Measurements from ENCODE around the gene SPAG6. TPM values are rescaled to one million over a fixed set of nuclear protein-coding genes. Genes with fewer than 3 reads are reported as not detected.

The SPAG6 gene
- total and polyA plus RNA-seq, 10 donors, result 0.11 TPM; not detected in 9

DNA sequence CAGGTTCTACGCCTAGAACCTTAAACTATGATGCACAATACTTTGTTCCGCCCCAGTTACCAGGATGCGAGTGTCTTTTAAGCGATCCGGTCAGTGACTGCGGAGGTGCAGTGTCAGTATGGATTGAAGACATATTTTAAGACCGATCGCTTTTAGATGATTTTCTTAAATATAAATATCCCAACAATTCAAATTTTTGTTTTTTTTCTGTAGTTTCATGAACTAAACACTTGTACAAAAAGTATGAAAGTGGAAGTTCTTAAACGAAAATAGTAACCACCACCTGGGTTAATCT lies 28.3 kb upstream of the SPAG6 start:
- Histone ChIP-seq H3K36me3 (no peaks in the 10 kb centered on the region), H3K4me1 (peaks cover 21 to 53% (median 43%) of the 10 kb centered on the region in 6 donors), H3K9me3 (no peaks in the 10 kb centered on the region), H3K27me3 (replicated peaks in 1 of 7) (peaks cover 0 to 7% (median 0%) of the 10 kb centered on the region in 7 donors), H3K4me3 (peak overlapping the region; percentile 74 to 95 (median 83)), H3K27ac (peak overlapping the region; percentile 76 to 96 (median 94))
- intact Hi-C loops (cut with DNase I; ENCODE audit: low total_unique reads), result loop anchor here (10.0 kb wide), 1 partner anchor 62 kb away; no protein-coding TSS in a partner anchor
- DNase-seq, result no peak
- TF ChIP-seq POLR2AphosphoS5 (IDR thresholded peaks at IDR 0.05) (no peak), POLR2A (IDR thresholded peaks at IDR 0.05) (no peak)
- TF ChIP-seq, protein P1, sequence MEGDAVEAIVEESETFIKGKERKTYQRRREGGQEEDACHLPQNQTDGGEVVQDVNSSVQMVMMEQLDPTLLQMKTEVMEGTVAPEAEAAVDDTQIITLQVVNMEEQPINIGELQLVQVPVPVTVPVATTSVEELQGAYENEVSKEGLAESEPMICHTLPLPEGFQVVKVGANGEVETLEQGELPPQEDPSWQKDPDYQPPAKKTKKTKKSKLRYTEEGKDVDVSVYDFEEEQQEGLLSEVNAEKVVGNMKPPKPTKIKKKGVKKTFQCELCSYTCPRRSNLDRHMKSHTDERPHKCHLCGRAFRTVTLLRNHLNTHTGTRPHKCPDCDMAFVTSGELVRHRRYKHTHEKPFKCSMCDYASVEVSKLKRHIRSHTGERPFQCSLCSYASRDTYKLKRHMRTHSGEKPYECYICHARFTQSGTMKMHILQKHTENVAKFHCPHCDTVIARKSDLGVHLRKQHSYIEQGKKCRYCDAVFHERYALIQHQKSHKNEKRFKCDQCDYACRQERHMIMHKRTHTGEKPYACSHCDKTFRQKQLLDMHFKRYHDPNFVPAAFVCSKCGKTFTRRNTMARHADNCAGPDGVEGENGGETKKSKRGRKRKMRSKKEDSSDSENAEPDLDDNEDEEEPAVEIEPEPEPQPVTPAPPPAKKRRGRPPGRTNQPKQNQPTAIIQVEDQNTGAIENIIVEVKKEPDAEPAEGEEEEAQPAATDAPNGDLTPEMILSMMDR (IDR thresholded peaks at IDR 0.05 in 8 of 11, conservative IDR thresholded peaks at IDR 0.05 in 3 of 11), result no peak
- WGBS, 5 donors, result 7 to 14% (median 13%) methylated on average over 9 of the region's 9 CpGs

DNA sequence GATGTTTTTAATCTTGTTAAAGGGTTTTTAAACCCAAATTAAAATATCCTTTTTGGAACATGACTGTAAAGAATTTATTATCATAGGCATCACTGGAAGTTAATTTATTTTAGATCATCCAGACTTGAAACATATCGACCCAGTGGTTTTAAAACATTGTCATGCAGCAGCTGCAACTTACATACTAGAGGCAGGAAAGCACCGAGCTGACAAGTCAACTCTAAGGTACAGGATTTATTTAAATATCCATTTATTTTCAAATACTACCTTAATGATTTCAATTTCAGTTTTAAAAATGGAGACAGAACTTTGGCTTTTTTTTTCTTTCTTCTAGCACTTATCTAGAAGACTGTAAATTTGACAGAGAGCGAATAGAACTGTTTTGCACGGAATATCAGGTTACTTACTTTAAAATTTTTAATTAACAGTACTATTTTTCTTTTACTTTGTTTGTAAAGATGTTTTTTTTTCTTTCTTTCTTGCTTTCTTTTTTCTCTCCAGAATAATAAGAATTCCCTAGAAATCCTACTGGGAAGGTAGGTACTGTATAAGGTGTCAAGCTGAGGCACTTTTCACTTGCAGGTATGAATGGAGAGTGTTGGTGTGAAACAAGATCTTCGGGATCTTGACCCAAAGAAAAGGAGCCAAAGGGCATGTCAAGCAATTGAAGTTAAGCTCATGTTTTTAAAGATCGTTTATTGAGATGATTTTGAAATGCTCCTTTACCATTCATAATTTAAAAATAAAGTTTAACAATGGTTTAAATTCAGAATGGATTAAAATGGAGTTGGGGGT lies 27.3 kb upstream of the SPAG6 start:
- intact Hi-C loops (cut with DNase I; ENCODE audit: low total_unique reads), result loop anchor here (10.0 kb wide), 1 partner anchor 63 kb away; no protein-coding TSS in a partner anchor
- peak overlapping the region in 2 of 8 donors; percentile 8 to 75 for H3K4me3 ChIP-seq
- H3K36me3 ChIP-seq, result no peaks in the 10 kb centered on the region
- no peaks in the 10 kb centered on the region for H3K9me3 ChIP-seq
- H3K4me1 ChIP-seq, result peaks cover 21 to 62% (median 52%) of the 10 kb centered on the region in 6 donors
- DNase-seq, result no peak
- H3K27ac ChIP-seq, result peak overlapping the region in 4 of 8 donors; percentile 92 to 96 (median 95)
- WGBS, 5 donors, result 85 to 90% (median 86%) methylated on average over 6 of the region's 6 CpGs
- peaks cover 0 to 16% (median 0%) of the 10 kb centered on the region in 7 donors for H3K27me3 ChIP-seq (replicated peaks in 1 of 7)
- TF ChIP-seq POLR2AphosphoS5 (IDR thresholded peaks at IDR 0.05), result no peak

DNA sequence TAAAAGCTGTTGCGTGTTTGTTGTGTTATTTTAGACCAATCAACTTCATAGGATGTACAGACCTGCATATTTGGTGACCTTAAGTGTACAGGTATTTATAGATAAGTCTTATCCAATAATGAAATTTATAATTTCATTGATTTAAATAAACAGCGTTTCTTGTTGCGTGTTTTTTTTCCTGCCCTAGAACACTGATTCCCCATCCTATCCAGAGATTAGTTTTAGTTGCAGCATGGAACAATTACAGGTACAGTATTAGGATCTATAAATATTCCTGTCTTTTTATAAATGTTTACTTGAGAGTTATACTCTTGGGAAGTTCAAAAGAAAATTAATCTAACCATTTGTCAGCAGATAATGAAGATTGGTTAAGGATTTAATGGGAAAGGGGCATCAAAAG lies 26.5 kb upstream of the SPAG6 start:
- no peak for DNase-seq
- Histone ChIP-seq H3K27ac (no peak overlapping the region), H3K4me3 (no peak overlapping the region), H3K4me1 (peaks cover 27 to 70% (median 59%) of the 10 kb centered on the region in 6 donors), H3K36me3 (no peaks in the 10 kb centered on the region), H3K27me3 (replicated peaks in 1 of 7) (peaks cover 0 to 24% (median 0%) of the 10 kb centered on the region in 7 donors), H3K9me3 (no peaks in the 10 kb centered on the region)
- intact Hi-C loops (cut with DNase I; ENCODE audit: low total_unique reads), result loop anchor here (10.0 kb wide), 1 partner anchor 64 kb away; no protein-coding TSS in a partner anchor
- TF ChIP-seq, protein P1 (IDR thresholded peaks at IDR 0.05 in 8 of 11, conservative IDR thresholded peaks at IDR 0.05 in 3 of 11), result no peak
- 94 to 96% (median 95%) methylated on average over 3 of the region's 3 CpGs for WGBS, 5 donors

DNA sequence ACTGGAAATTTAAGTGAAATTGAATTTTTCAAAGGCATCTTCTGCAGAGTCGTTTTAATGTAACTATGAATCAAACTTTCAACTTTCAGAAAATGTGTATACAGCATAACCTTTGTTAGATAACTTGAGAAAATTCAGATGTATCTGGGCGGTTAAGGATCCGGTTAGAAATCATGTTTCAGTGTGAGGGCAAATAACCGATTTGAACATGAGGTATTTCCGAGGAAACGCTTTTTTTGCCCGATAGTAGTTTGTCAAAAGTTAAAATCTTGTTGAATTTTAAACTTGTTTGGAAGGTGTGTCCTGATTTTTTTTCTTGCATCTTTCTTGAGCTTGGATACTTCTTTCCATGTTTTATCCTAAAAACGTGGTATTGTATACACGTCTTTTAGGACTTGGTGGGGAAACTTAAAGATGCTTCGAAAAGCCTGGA lies 25.7 kb upstream of the SPAG6 start:
- TF ChIP-seq POLR2AphosphoS5 (IDR thresholded peaks at IDR 0.05) (no peak), POLR2A (IDR thresholded peaks at IDR 0.05) (no peak)
- TF ChIP-seq, protein P1 (IDR thresholded peaks at IDR 0.05 in 8 of 11, conservative IDR thresholded peaks at IDR 0.05 in 3 of 11), result no peak
- peaks cover 35 to 78% (median 67%) of the 10 kb centered on the region in 6 donors for H3K4me1 ChIP-seq
- H3K36me3 ChIP-seq, result no peaks in the 10 kb centered on the region
- peaks cover 0 to 32% (median 0%) of the 10 kb centered on the region in 7 donors for H3K27me3 ChIP-seq (replicated peaks in 1 of 7)
- 70 to 79% (median 76%) methylated on average over 10 of the region's 10 CpGs for WGBS, 5 donors
- H3K27ac ChIP-seq, result peak overlapping the region in 6 of 8 donors; percentile 85 to 97 (median 94)
- no peaks in the 10 kb centered on the region for H3K9me3 ChIP-seq
- intact Hi-C loops (cut with DNase I; ENCODE audit: low total_unique reads), result loop anchor here (10.0 kb wide), 1 partner anchor 65 kb away; no protein-coding TSS in a partner anchor
- H3K4me3 ChIP-seq, result peak overlapping the region in 4 of 8 donors; percentile 23 to 90 (median 80)
- no peak for DNase-seq

All from spleen (tissue), 11 donors.